Endothelial cell of umbilical vein (primary cell): ENCODE results near the gene SLC25A45. TPM values are rescaled to one million over a fixed set of nuclear protein-coding genes. Genes with fewer than 3 reads are reported as not detected.

Experiments used
- BruUV-seq: library from RNA; stranded (reverse); fragments of 400-500 nt; replicated peaks from 2 replicates; lab custom pipeline; 2021; lab: Mats Ljungman, UMichigan
- CTCF ChIA-PET: fragments of 300-600, 350-600 bp; sonication (Branson Sonifier 250); formaldehyde crosslinking; loops from one replicate; lab custom pipeline; 2021; ENCODE audit warnings: antibody characterized with exemption, inconsistent platforms; lab: Charles Lee
- POLR2A ChIA-PET: fragments of 300-600, 350-600 bp; sonication (Branson Sonifier 250); formaldehyde crosslinking; loops from one replicate; lab custom pipeline; 2021; ENCODE audit warnings: antibody characterized with exemption, inconsistent platforms; lab: Charles Lee
- DNase-seq: peaks from one replicate; pipeline ENCODE4 v3.0.0-alpha.2; 2011; ENCODE audit warnings: low read depth, low spot score
- FAIRE-seq: peaks from 2 replicates; lab custom pipeline; 2011; peaks lifted over from hg19 to GRCh38; lab: Jason Lieb, UNC
- H2AFZ ChIP-seq: 2 replicates; pipeline ENCODE4 v1.6.0; 2012; ENCODE audit warnings: low read depth, low read length, control low read depth, inconsistent platforms
- H3K27ac ChIP-seq: 2 replicates; pipeline ENCODE4 v1.5.1; 2011; ENCODE audit warnings: low read depth, mild to moderate bottlenecking, control low read depth, low read length, moderate library complexity; ENCODE audit not compliant: insufficient read depth
- H3K27me3 ChIP-seq, 2 experiments: 2 replicates each; pipeline versions ENCODE4 v1.6.0 to v1.6.1; 2011; ENCODE audit warnings: low read length in 2 of 2, mixed read lengths in 1 of 2; ENCODE audit not compliant: control insufficient read depth in 2 of 2, insufficient read depth in 2 of 2
- H3K36me3 ChIP-seq, 2 experiments: 2 replicates in 1 of 2; 3 replicates in 1 of 2; pipeline ENCODE4 v1.5.1; 2011; ENCODE audit warnings: low read length in 2 of 2, mild to moderate bottlenecking in 1 of 2, moderate library complexity in 1 of 2; ENCODE audit not compliant: control insufficient read depth in 2 of 2, insufficient read depth in 2 of 2; ENCODE audit errors: extremely low read depth in 1 of 2
- H3K4me1 ChIP-seq: 3 replicates; pipeline ENCODE4 v1.5.1; 2011; ENCODE audit warnings: mild to moderate bottlenecking, low read length; ENCODE audit not compliant: control insufficient read depth, insufficient read depth; ENCODE audit errors: extremely low read depth
- H3K4me2 ChIP-seq: 2 replicates; pipeline ENCODE4 v1.6.1; 2011; ENCODE audit warnings: low read length, control low read depth, mixed read lengths; ENCODE audit not compliant: insufficient read depth
- H3K4me3 ChIP-seq, 3 experiments: fragments of 200-600 bp in 1 of 3; sonication (generic), shearing (Covaris generic) in 1 of 3; replicated peaks in 1 of 3; 2 replicates each; pipeline ENCODE4 v1.5.1; 2011 to 2016; ENCODE audit warnings: control low read depth in 3 of 3, low read length in 3 of 3, mild to moderate bottlenecking in 2 of 3, inconsistent platforms in 1 of 3, low read depth in 1 of 3, moderate library complexity in 1 of 3; ENCODE audit not compliant: insufficient read depth in 1 of 3
- H3K79me2 ChIP-seq: 2 replicates; pipeline ENCODE4 v1.6.0; 2012; ENCODE audit warnings: low read length, inconsistent platforms; ENCODE audit not compliant: control insufficient read depth, insufficient read depth
- H3K9ac ChIP-seq: replicated peaks from 2 replicates; pipeline ENCODE3; 2011; ENCODE audit warnings: low read length, control low read depth; ENCODE audit not compliant: insufficient read depth; ENCODE audit errors: extremely low read depth
- H3K9me1 ChIP-seq: replicated peaks from 3 replicates; pipeline ENCODE4 v1.6.0; 2011; ENCODE audit warnings: mild to moderate bottlenecking, low read length; ENCODE audit not compliant: control insufficient read depth, insufficient read depth; ENCODE audit errors: extremely low read depth
- H3K9me3 ChIP-seq: replicated peaks from 2 replicates; pipeline ENCODE4 v1.5.1; 2012; ENCODE audit warnings: low read length, inconsistent platforms; ENCODE audit not compliant: control insufficient read depth, insufficient read depth
- H4K20me1 ChIP-seq: replicated peaks from 2 replicates; pipeline ENCODE3; 2011; ENCODE audit warnings: mild to moderate bottlenecking, low read length; ENCODE audit not compliant: control insufficient read depth, insufficient read depth; ENCODE audit errors: extremely low read depth
- EZH2 ChIP-seq: IDR thresholded peaks from 2 replicates; pipeline ENCODE4 v1.6.1; 2012; ENCODE audit warnings: borderline replicate concordance, low read depth, mild to moderate bottlenecking, moderate library complexity, low read length, inconsistent platforms; ENCODE audit not compliant: severe bottlenecking
- FOS ChIP-seq: IDR thresholded peaks from 2 replicates; pipeline ENCODE4 v1.6.1; 2011; ENCODE audit warnings: mild to moderate bottlenecking, low read length, moderate library complexity, borderline replicate concordance; ENCODE audit not compliant: insufficient read depth
- GATA2 ChIP-seq: IDR thresholded peaks from 2 replicates; pipeline ENCODE4 v1.7.0; 2011; ENCODE audit warnings: low read depth, mild to moderate bottlenecking, moderate library complexity, mixed read lengths, low read length; ENCODE audit not compliant: insufficient read length, insufficient read depth
- JUN ChIP-seq: IDR thresholded peaks from 2 replicates; pipeline ENCODE4 v1.6.1; 2011; ENCODE audit warnings: borderline replicate concordance, low read depth; ENCODE audit not compliant: insufficient read length, insufficient read depth
- MYC ChIP-seq: IDR thresholded peaks from one replicate; pipeline ENCODE4 v1.6.1; 2011; ENCODE audit warnings: mild to moderate bottlenecking, low read depth, low read length
- POLR2A ChIP-seq: IDR thresholded peaks from 2 replicates; pipeline ENCODE4 v1.6.1; 2012; ENCODE audit warnings: low read depth, mild to moderate bottlenecking, control low read depth, low read length
- POLR2AphosphoS5 ChIP-seq: IDR thresholded peaks from 2 replicates; pipeline ENCODE4 v1.6.1; 2012; ENCODE audit warnings: low read depth, mild to moderate bottlenecking, control low read depth, low read length, moderate library complexity; ENCODE audit not compliant: insufficient read depth
- dilution Hi-C: fragments of 300-500 bp; cut with MboI; formaldehyde crosslinking; loops from one replicate; pipeline ENCODE4 v1.15.0; 2019; ENCODE audit warnings: low sequenced_read_pairs; ENCODE audit not compliant: extremely low pct_ligation_motif_present
- intact Hi-C: fragments of 100-400 bp; cut with micrococcal nuclease; formaldehyde crosslinking; loops from one replicate; pipeline ENCODE4 v1.10.0; 2022
- polyA plus RNA-seq, 4 experiments: library from polyadenylated mRNA; depleted of rRNA in 3 of 4; stranded (reverse) in 3 of 4; unstranded in 1 of 4; fragments of >200 nt; gene quantifications; 2 replicates each; pipeline versions ENCODE4 v1.2.1 to v1.2.3, GENCODE V29; 2011 to 2012; ENCODE audit warnings: missing spikeins in 1 of 4
- total RNA-seq: library from RNA; stranded (reverse); gene quantifications from 2 replicates; pipeline ENCODE4 v1.2.3, GENCODE V29; 2021
- TF ChIP-seq, protein P1 (sequence below), 2 donors: IDR thresholded peaks; 1 replicate in 1 of 2; 2 replicates in 1 of 2; pipeline ENCODE4 v1.5.1; 2011; ENCODE audit warnings: low read length in 2 of 2, mild to moderate bottlenecking in 2 of 2, moderate library complexity in 2 of 2, control low read depth in 1 of 2, inconsistent platforms in 1 of 2, low read depth in 1 of 2; ENCODE audit not compliant: insufficient read depth in 1 of 2; ENCODE audit errors: extremely low read depth in 1 of 2
- TF ChIP-seq, protein P2 (sequence below): IDR thresholded peaks from 2 replicates; pipeline ENCODE4 v1.6.1; 2011; ENCODE audit not compliant: insufficient read depth, insufficient read length

Gene SLC25A45
- total and polyA plus RNA-seq, 2 donors (not counting 3 experiments of a cell fraction or from before 2014, with no cell fraction given), result 1.2 to 3.1 TPM

DNA sequence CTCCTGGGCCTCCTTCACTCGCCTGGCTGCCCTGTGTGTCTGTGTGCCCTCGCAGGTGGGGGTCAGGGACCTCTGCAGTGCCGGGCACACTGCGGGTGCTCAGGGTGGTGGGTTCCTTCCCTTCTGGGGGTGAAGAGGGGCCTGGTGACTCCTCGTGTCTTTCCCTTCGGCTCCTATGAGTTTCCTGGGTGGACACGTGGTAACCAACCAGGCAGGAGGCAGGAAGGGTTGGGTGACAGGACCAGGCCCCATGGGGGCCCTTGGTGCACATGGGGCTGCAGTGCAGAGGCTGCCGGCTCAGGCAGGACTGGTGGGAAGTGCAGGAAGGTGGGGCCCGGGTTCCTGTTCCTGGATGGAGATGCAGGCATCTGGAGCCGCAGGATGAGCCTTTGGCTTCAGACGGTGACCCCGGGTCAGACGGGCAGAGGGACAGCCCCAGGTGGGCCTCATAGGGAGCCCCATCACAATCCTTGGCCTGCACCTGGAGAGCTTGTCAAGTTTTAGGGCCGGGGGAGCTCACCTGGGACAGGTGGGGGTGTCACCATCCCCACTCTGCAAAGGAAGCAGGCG, 13.6 kb upstream of the SLC25A45 start:
- DNase-seq (no peak), FAIRE-seq (no peak)
- H3K27ac ChIP-seq, result no peak overlapping the region
- H3K9me1 ChIP-seq, result no peaks in the 10 kb centered on the region
- ChIA-PET POLR2A (no interaction called here), CTCF (interaction anchor here (0.5 kb wide), 1 partner anchor 18 kb away, joined by 3 read pairs; no protein-coding TSS in a partner anchor)
- no peaks in the 10 kb centered on the region for H4K20me1 ChIP-seq
- no peak overlapping the region for H2AFZ ChIP-seq
- intact Hi-C loops, result no loop called here
- peaks cover 26% of the 10 kb centered on the region for H3K79me2 ChIP-seq
- no peak overlapping the region for H3K9ac ChIP-seq
- H3K9me3 ChIP-seq, result no peaks in the 10 kb centered on the region
- no TSS peak for BruUV-seq
- no peaks in the 10 kb centered on the region for H3K27me3 ChIP-seq
- peaks cover 3% of the 10 kb centered on the region for H3K4me1 ChIP-seq
- dilution Hi-C loops, result no loop called here
- H3K4me3 ChIP-seq, result no peak overlapping the region
- TF ChIP-seq, protein P1, sequence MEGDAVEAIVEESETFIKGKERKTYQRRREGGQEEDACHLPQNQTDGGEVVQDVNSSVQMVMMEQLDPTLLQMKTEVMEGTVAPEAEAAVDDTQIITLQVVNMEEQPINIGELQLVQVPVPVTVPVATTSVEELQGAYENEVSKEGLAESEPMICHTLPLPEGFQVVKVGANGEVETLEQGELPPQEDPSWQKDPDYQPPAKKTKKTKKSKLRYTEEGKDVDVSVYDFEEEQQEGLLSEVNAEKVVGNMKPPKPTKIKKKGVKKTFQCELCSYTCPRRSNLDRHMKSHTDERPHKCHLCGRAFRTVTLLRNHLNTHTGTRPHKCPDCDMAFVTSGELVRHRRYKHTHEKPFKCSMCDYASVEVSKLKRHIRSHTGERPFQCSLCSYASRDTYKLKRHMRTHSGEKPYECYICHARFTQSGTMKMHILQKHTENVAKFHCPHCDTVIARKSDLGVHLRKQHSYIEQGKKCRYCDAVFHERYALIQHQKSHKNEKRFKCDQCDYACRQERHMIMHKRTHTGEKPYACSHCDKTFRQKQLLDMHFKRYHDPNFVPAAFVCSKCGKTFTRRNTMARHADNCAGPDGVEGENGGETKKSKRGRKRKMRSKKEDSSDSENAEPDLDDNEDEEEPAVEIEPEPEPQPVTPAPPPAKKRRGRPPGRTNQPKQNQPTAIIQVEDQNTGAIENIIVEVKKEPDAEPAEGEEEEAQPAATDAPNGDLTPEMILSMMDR (IDR thresholded peaks at IDR 0.05; ENCODE audit: extremely low read depth in 1 of 2, insufficient read depth in 1 of 2, low read depth in 1 of 2, low read length in 2 of 2), result no peak
- no peak for TF ChIP-seq JUN
- no peak for TF ChIP-seq MYC
- TF ChIP-seq POLR2A, result no peak
- TF ChIP-seq, protein P2, sequence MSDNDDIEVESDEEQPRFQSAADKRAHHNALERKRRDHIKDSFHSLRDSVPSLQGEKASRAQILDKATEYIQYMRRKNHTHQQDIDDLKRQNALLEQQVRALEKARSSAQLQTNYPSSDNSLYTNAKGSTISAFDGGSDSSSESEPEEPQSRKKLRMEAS, result no peak
- TF ChIP-seq POLR2AphosphoS5, result no peak
- TF ChIP-seq GATA2, result no peak
- no peak for TF ChIP-seq FOS
- no peak for TF ChIP-seq EZH2
- H3K36me3 ChIP-seq, result peaks cover 12 to 62% of the 10 kb centered on the region in 2 experiments
- H3K4me2 ChIP-seq, result no peak overlapping the region
